ENCODE measurements around the gene MRGPRF. TPM values are rescaled to one million over a fixed set of nuclear protein-coding genes. Genes with fewer than 3 reads are reported as not detected.

The MRGPRF gene
- total and polyA plus RNA-seq, 7 donors, result 1.7 to 3.8 (median 2.7) TPM

- H3K4me3 ChIP-seq, result no peak overlapping the region
- H3K4me1 ChIP-seq, result no peaks in the 10 kb centered on the region
- DNase-seq (no peak), ATAC-seq (no peak)
- H3K9me3 ChIP-seq, result no peaks in the 10 kb centered on the region
- H3K27me3 ChIP-seq (ENCODE audit: insufficient read depth in 3 of 3, low read length in 2 of 3), result peaks cover 0 to 3% (median 1%) of the 10 kb centered on the region in 3 donors
- H3K27ac ChIP-seq, result no peak overlapping the region
- intact Hi-C loops (cut with DNase I), result loop anchor here in 1 of 2 donors (10.0 kb wide), 2 partner anchors 137 to 197 kb away; partner anchors contain the start of genes CPT1A, IGHMBP2 and MRPL21
- TF ChIP-seq CTCF (IDR thresholded peaks at IDR 0.05), result no peak
- H3K36me3 ChIP-seq (ENCODE audit: insufficient read depth in 1 of 2, low read depth in 1 of 2), result no peaks in the 10 kb centered on the region
- 65 to 75% (median 70%) methylated on average over 2 of the region's 2 CpGs for WGBS, 3 donors
Measured at GRCh38 chr11:69041516-69041915, 28.5 kb upstream of the MRGPRF start.

GRCh38 chr11:69040581-69041260 lies 27.7 kb upstream of the MRGPRF start:
- Histone ChIP-seq H3K4me3 (no peak overlapping the region), H3K27me3 (ENCODE audit: insufficient read depth in 3 of 3, low read length in 2 of 3) (peaks cover 0 to 9% (median 1%) of the 10 kb centered on the region in 3 donors), H3K4me1 (no peaks in the 10 kb centered on the region), H3K27ac (no peak overlapping the region), H3K36me3 (ENCODE audit: insufficient read depth in 1 of 2, low read depth in 1 of 2) (no peaks in the 10 kb centered on the region), H3K9me3 (no peaks in the 10 kb centered on the region)
- TF ChIP-seq CTCF (IDR thresholded peaks at IDR 0.05), result no peak
- 75 to 88% (median 79%) methylated on average over 4 of the region's 4 CpGs for WGBS, 3 donors
- intact Hi-C loops (cut with DNase I), result loop anchor here in 1 of 2 donors (10.0 kb wide), 2 partner anchors 136 to 196 kb away; partner anchors contain the start of genes CPT1A, IGHMBP2 and MRPL21
- DNase-seq (no peak), ATAC-seq (no peak)

- WGBS, 3 donors, result 70 to 77% (median 75%) methylated on average over 6 of the region's 6 CpGs
- no peak for TF ChIP-seq CTCF (IDR thresholded peaks at IDR 0.05)
- Histone ChIP-seq H3K4me1 (no peaks in the 10 kb centered on the region), H3K27me3 (ENCODE audit: insufficient read depth in 3 of 3, low read length in 2 of 3) (peaks cover 0 to 14% (median 1%) of the 10 kb centered on the region in 3 donors), H3K27ac (no peak overlapping the region), H3K4me3 (no peak overlapping the region), H3K36me3 (ENCODE audit: insufficient read depth in 1 of 2, low read depth in 1 of 2) (no peaks in the 10 kb centered on the region), H3K9me3 (no peaks in the 10 kb centered on the region)
- intact Hi-C loops (cut with DNase I), result loop anchor here in 1 of 2 donors (10.0 kb wide), 2 partner anchors 135 to 195 kb away; partner anchors contain the start of genes CPT1A, IGHMBP2 and MRPL21
- ATAC-seq (no peak), DNase-seq (no peak)
Measured at GRCh38 chr11:69040051-69040450, 27.0 kb upstream of the MRGPRF start.

GRCh38 chr11:69039501-69039900 lies 26.5 kb upstream of the MRGPRF start:
- TF ChIP-seq CTCF (IDR thresholded peaks at IDR 0.05), result no peak
- intact Hi-C loops (cut with DNase I), result no loop called here
- no peak overlapping the region for H3K27ac ChIP-seq
- no peak for ATAC-seq
- no peaks in the 10 kb centered on the region for H3K9me3 ChIP-seq
- H3K36me3 ChIP-seq (ENCODE audit: insufficient read depth in 1 of 2, low read depth in 1 of 2), result no peaks in the 10 kb centered on the region
- no peak for DNase-seq
- peaks cover 0 to 14% (median 1%) of the 10 kb centered on the region in 3 donors for H3K27me3 ChIP-seq (ENCODE audit: insufficient read depth in 3 of 3, low read length in 2 of 3)
- WGBS, 3 donors, result 71 to 88% (median 74%) methylated on average over 1 of the region's 1 CpG
- H3K4me3 ChIP-seq, result no peak overlapping the region
- no peaks in the 10 kb centered on the region for H3K4me1 ChIP-seq

Measured in psoas muscle (tissue), 8 donors.